ENCODE data around the gene LPP. TPM values are rescaled to one million over a fixed set of nuclear protein-coding genes. Genes with fewer than 3 reads are reported as not detected.

The LPP gene
- total RNA-seq, 1 experiment from 2014 or later: 264 TPM

- TF ChIP-seq, protein P1, sequence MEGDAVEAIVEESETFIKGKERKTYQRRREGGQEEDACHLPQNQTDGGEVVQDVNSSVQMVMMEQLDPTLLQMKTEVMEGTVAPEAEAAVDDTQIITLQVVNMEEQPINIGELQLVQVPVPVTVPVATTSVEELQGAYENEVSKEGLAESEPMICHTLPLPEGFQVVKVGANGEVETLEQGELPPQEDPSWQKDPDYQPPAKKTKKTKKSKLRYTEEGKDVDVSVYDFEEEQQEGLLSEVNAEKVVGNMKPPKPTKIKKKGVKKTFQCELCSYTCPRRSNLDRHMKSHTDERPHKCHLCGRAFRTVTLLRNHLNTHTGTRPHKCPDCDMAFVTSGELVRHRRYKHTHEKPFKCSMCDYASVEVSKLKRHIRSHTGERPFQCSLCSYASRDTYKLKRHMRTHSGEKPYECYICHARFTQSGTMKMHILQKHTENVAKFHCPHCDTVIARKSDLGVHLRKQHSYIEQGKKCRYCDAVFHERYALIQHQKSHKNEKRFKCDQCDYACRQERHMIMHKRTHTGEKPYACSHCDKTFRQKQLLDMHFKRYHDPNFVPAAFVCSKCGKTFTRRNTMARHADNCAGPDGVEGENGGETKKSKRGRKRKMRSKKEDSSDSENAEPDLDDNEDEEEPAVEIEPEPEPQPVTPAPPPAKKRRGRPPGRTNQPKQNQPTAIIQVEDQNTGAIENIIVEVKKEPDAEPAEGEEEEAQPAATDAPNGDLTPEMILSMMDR (IDR thresholded peaks at IDR 0.05; ENCODE audit: unreplicated experiment): no peak
- Mint-ChIP-seq H3K36me3 (ENCODE audit: insufficient read depth, unreplicated experiment) (no peaks in the 10 kb centered on the region), H3K4me3 (ENCODE audit: low read depth, unreplicated experiment) (no peak overlapping the region), H3K9me3 (ENCODE audit: low read depth, unreplicated experiment) (no peaks in the 10 kb centered on the region), H3K27ac (ENCODE audit: unreplicated experiment) (no peak overlapping the region), H3K27me3 (ENCODE audit: unreplicated experiment) (no peaks in the 10 kb centered on the region), H3K4me1 (ENCODE audit: low read depth, unreplicated experiment) (peaks cover 16% of the 10 kb centered on the region)
- DNase-seq: no peak
- no TSS peak for BruUV-seq (replicated peaks)
- CTCF ChIA-PET: no interaction called here
- intact Hi-C loops (cut with micrococcal nuclease; ENCODE audit: unreplicated experiment): loop anchor here (10.0 kb wide), 1 partner anchor 823 kb away; the partner anchor contains the start of gene BCL6
These were observed 413.7 kb downstream of the LPP start for GRCh38 chr3:188567478-188568195.

GRCh38 chr3:188568736-188569135, 414.8 kb downstream of the LPP start:
- intact Hi-C loops (cut with micrococcal nuclease; ENCODE audit: unreplicated experiment): loop anchor here (10.0 kb wide), 1 partner anchor 824 kb away; the partner anchor contains the start of gene BCL6
- TF ChIP-seq, protein P1 (IDR thresholded peaks at IDR 0.05; ENCODE audit: unreplicated experiment): no peak
- no peak for DNase-seq
- no peak overlapping the region for H3K27ac Mint-ChIP-seq (ENCODE audit: unreplicated experiment)
- H3K9me3 Mint-ChIP-seq (ENCODE audit: low read depth, unreplicated experiment): no peaks in the 10 kb centered on the region
- CTCF ChIA-PET: no interaction called here
- no peaks in the 10 kb centered on the region for H3K36me3 Mint-ChIP-seq (ENCODE audit: insufficient read depth, unreplicated experiment)
- H3K4me1 Mint-ChIP-seq (ENCODE audit: low read depth, unreplicated experiment): peaks cover 16% of the 10 kb centered on the region
- H3K4me3 Mint-ChIP-seq (ENCODE audit: low read depth, unreplicated experiment): no peak overlapping the region
- no peaks in the 10 kb centered on the region for H3K27me3 Mint-ChIP-seq (ENCODE audit: unreplicated experiment)
- BruUV-seq (replicated peaks): no TSS peak

GRCh38 chr3:188571531-188572095, 417.7 kb downstream of the LPP start:
- TF ChIP-seq, protein P1 (IDR thresholded peaks at IDR 0.05; ENCODE audit: unreplicated experiment): no peak
- no TSS peak for BruUV-seq (replicated peaks)
- no peaks in the 10 kb centered on the region for H3K27me3 Mint-ChIP-seq (ENCODE audit: unreplicated experiment)
- intact Hi-C loops (cut with micrococcal nuclease; ENCODE audit: unreplicated experiment): no loop called here
- no peaks in the 10 kb centered on the region for H3K36me3 Mint-ChIP-seq (ENCODE audit: insufficient read depth, unreplicated experiment)
- H3K4me3 Mint-ChIP-seq (ENCODE audit: low read depth, unreplicated experiment): no peak overlapping the region
- H3K27ac Mint-ChIP-seq (ENCODE audit: unreplicated experiment): no peak overlapping the region
- CTCF ChIA-PET: no interaction called here
- peaks cover 16% of the 10 kb centered on the region for H3K4me1 Mint-ChIP-seq (ENCODE audit: low read depth, unreplicated experiment)
- no peak for DNase-seq
- H3K9me3 Mint-ChIP-seq (ENCODE audit: low read depth, unreplicated experiment): no peaks in the 10 kb centered on the region

DNA sequence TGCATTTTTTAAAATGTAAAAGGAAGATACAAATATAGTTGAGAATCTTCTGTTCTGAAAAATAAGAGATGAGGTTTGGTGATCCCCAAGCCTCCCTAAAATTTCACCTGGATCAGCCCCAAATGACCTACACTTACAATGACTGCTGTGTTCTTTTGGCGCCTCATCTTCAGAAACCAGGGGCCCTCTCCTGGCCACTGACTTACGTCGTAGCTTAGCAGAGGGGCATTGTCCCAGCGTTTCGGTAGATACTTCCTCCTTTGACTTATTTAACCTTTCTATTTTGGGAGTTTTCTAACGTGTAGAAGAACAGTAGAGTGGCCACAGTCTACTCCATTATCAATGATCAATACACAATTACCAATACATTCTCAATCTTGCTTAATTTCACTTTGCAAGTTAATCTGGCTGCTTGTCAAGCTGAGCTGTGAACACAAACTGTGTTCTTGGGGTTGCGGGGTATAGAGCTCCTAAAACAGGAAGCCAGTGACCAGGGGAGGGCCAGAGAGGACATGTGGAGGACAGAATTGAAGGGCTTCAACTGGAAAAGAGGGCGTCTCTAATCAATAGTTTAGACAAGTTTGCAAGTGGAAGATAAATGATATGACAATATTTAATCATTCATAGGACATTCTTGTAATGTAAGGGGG, 419.5 kb downstream of the LPP start:
- Mint-ChIP-seq H3K27ac (ENCODE audit: unreplicated experiment) (no peak overlapping the region), H3K27me3 (ENCODE audit: unreplicated experiment) (no peaks in the 10 kb centered on the region), H3K9me3 (ENCODE audit: low read depth, unreplicated experiment) (no peaks in the 10 kb centered on the region), H3K4me1 (ENCODE audit: low read depth, unreplicated experiment) (peaks cover 5% of the 10 kb centered on the region), H3K4me3 (ENCODE audit: low read depth, unreplicated experiment) (no peak overlapping the region), H3K36me3 (ENCODE audit: insufficient read depth, unreplicated experiment) (no peaks in the 10 kb centered on the region)
- DNase-seq: no peak
- TF ChIP-seq, protein P1 (IDR thresholded peaks at IDR 0.05; ENCODE audit: unreplicated experiment): no peak
- CTCF ChIA-PET: no interaction called here
- intact Hi-C loops (cut with micrococcal nuclease; ENCODE audit: unreplicated experiment): no loop called here
- BruUV-seq (replicated peaks): no TSS peak
